Lung microvascular endothelial cell (primary cell): ENCODE data around the gene LIMS1. TPM values are rescaled to one million over a fixed set of nuclear protein-coding genes. Genes with fewer than 3 reads are reported as not detected.
"Not testable (repeated sequence)": the region's sequence is repeated elsewhere in the genome, so short reads cannot be mapped to it uniquely, and the experiment has no call there.

ENCODE experiments used
- DNase-seq, 2 donors: peaks; one replicate each; pipeline versions ENCODE4 v3.0.0 to v3.0.0-alpha.2; 2010; ENCODE audit warnings: low read depth in 2 of 2
- total RNA-seq: library from RNA; depleted of rRNA; stranded (reverse); fragments of >200 nt; gene quantifications from 2 replicates; pipeline ENCODE4 v1.2.1, GENCODE V29; 2014

The LIMS1 gene
- total RNA-seq, 1 donor from 2014 or later = 375 TPM

- DNase-seq = peak in 1 of 2 donors; percentile 58
These were observed 99.1 kb downstream of the LIMS1 start for GRCh38 chr2:108633409-108633808.

GRCh38 chr2:108634011-108634410, 99.7 kb downstream of the LIMS1 start:
- peak in 1 of 2 donors; percentile 25 for DNase-seq

- peak; percentile 51 to 77 for DNase-seq
These were observed 100.4 kb downstream of the LIMS1 start for GRCh38 chr2:108634576-108635160.

- DNase-seq = no peak
These were observed 101.5 kb downstream of the LIMS1 start for GRCh38 chr2:108635630-108636354.

GRCh38 chr2:108637304-108637669, 103.0 kb downstream of the LIMS1 start:
- peak; percentile 94 to 97 for DNase-seq

GRCh38 chr2:108640731-108641130, 106.5 kb downstream of the LIMS1 start:
- DNase-seq = peak; percentile 20 to 79

- DNase-seq = peak in 1 of 2 donors; percentile 88
These were observed 107.5 kb downstream of the LIMS1 start for GRCh38 chr2:108641756-108642155.

GRCh38 chr2:108643261-108643849, 109.1 kb downstream of the LIMS1 start:
- DNase-seq = no peak

GRCh38 chr2:108643862-108644261, 109.6 kb downstream of the LIMS1 start:
- not testable (repeated sequence) for DNase-seq

- not testable (repeated sequence) for DNase-seq
These were observed 110.2 kb downstream of the LIMS1 start for GRCh38 chr2:108644446-108644845.

- peak in 1 of 2 donors; percentile 42 for DNase-seq
These were observed 114.5 kb downstream of the LIMS1 start for GRCh38 chr2:108648796-108649195.

- not testable (repeated sequence) for DNase-seq
These were observed 116.2 kb downstream of the LIMS1 start for GRCh38 chr2:108650465-108650864.

GRCh38 chr2:108651468-108651867, 117.2 kb downstream of the LIMS1 start:
- not testable (repeated sequence) for DNase-seq

GRCh38 chr2:108652187-108652931, 118.1 kb downstream of the LIMS1 start:
- peak; percentile 92 to 96 for DNase-seq

- DNase-seq = peak in 1 of 2 donors; percentile 51
These were observed 119.2 kb downstream of the LIMS1 start for GRCh38 chr2:108653425-108653824.

GRCh38 chr2:108653849-108654248, 119.6 kb downstream of the LIMS1 start:
- DNase-seq = peak in 1 of 2 donors; percentile 77

- peak; percentile 61 to 95 for DNase-seq
These were observed 120.4 kb downstream of the LIMS1 start for GRCh38 chr2:108654521-108655125.

GRCh38 chr2:108655270-108655669, 121.0 kb downstream of the LIMS1 start:
- not testable (repeated sequence) for DNase-seq

- DNase-seq = peak; percentile 36 to 65
These were observed 122.0 kb downstream of the LIMS1 start for GRCh38 chr2:108656282-108656681.

- not testable (repeated sequence) for DNase-seq
These were observed 123.2 kb downstream of the LIMS1 start for GRCh38 chr2:108657517-108657916.

- not testable (repeated sequence) for DNase-seq
These were observed 124.3 kb downstream of the LIMS1 start for GRCh38 chr2:108658553-108658952.
